SK-N-SH treated with all-trans-retinoic acid at 6 μM for 48 hours (cell line): ENCODE data around the gene EEF2KMT.
A peak's percentile ranks its signal among the peaks of the same experiment; 100 is the strongest.

ENCODE experiments used
- ATAC-seq: fragments of 200-7000 bp; cut with Tn5 transposase; 3 replicates; pipeline ENCODE4 v1.9.1; 2020; ENCODE audit warnings: mild to moderate bottlenecking, moderate library complexity
- BACH2 ChIP-seq: fragments of 250-450 bp; sonication (Bioruptor Pico); IDR thresholded peaks from 2 replicates; pipeline ENCODE4 v1.9.0; 2021; ENCODE audit warnings: mild to moderate bottlenecking, borderline replicate concordance
- CREB5 ChIP-seq: fragments of 250-450 bp; sonication (Bioruptor Pico); IDR thresholded peaks from 2 replicates; pipeline ENCODE4 v1.5.1; 2020; ENCODE audit warnings: low read depth, mild to moderate bottlenecking, moderate library complexity
- CSDC2 ChIP-seq: fragments of 250-450 bp; sonication (Bioruptor Pico); IDR thresholded peaks from 2 replicates; pipeline ENCODE4 v1.5.0; 2020; ENCODE audit warnings: mild to moderate bottlenecking, moderate library complexity
- ESRRG ChIP-seq: fragments of 250-450 bp; sonication (Bioruptor Pico); IDR thresholded peaks from 2 replicates; pipeline ENCODE4 v1.6.1; 2021; ENCODE audit warnings: mild to moderate bottlenecking
- GLIS3 ChIP-seq: fragments of 250-450 bp; sonication (Bioruptor Pico); IDR thresholded peaks from 2 replicates; pipeline ENCODE4 v1.5.0; 2020; ENCODE audit warnings: mild to moderate bottlenecking, moderate library complexity
- PATZ1 ChIP-seq: fragments of 250-450 bp; sonication (Bioruptor Pico); IDR thresholded peaks from 2 replicates; pipeline ENCODE4 v1.8.0; 2020; ENCODE audit warnings: mild to moderate bottlenecking, moderate library complexity, borderline replicate concordance
- POU6F1 ChIP-seq: fragments of 250-450 bp; sonication (Bioruptor Pico); IDR thresholded peaks from 2 replicates; pipeline ENCODE4 v1.8.0; 2021; ENCODE audit warnings: low read depth, mild to moderate bottlenecking, moderate library complexity, borderline replicate concordance
- PPARA ChIP-seq: fragments of 250-450 bp; sonication (Bioruptor Pico); IDR thresholded peaks from 2 replicates; pipeline ENCODE4 v1.5.0; 2020; ENCODE audit warnings: mild to moderate bottlenecking, borderline replicate concordance
- RARB ChIP-seq: fragments of 250-450 bp; sonication (Bioruptor Pico); IDR thresholded peaks from 2 replicates; pipeline ENCODE4 v1.8.0; 2021; ENCODE audit warnings: mild to moderate bottlenecking, moderate library complexity
- SNAI2 ChIP-seq: fragments of 250-450 bp; sonication (Bioruptor Pico); IDR thresholded peaks from 2 replicates; pipeline ENCODE4 v1.5.0; 2020; ENCODE audit warnings: mild to moderate bottlenecking, moderate library complexity
- TCF4 ChIP-seq: fragments of 250-450 bp; sonication (Bioruptor Pico); IDR thresholded peaks from 2 replicates; pipeline ENCODE4 v1.8.0; 2021; ENCODE audit warnings: mild to moderate bottlenecking, moderate library complexity, borderline replicate concordance
- TOX ChIP-seq: fragments of 250-450 bp; sonication (Bioruptor Pico); IDR thresholded peaks from 2 replicates; pipeline ENCODE4 v1.8.0; 2021; ENCODE audit warnings: mild to moderate bottlenecking, moderate library complexity, borderline replicate concordance
- TSHZ2 ChIP-seq: fragments of 250-450 bp; sonication (Bioruptor Pico); IDR thresholded peaks from 2 replicates; pipeline ENCODE4 v1.5.0; 2020; ENCODE audit warnings: mild to moderate bottlenecking, moderate library complexity
- ZC3H10 ChIP-seq: fragments of 250-450 bp; sonication (Bioruptor Pico); IDR thresholded peaks from 2 replicates; pipeline ENCODE4 v1.5.1; 2021; ENCODE audit warnings: mild to moderate bottlenecking, moderate library complexity
- ZFP3 ChIP-seq: fragments of 250-450 bp; sonication (Bioruptor Pico); IDR thresholded peaks from 2 replicates; pipeline ENCODE4 v1.5.0; 2020; ENCODE audit warnings: mild to moderate bottlenecking, moderate library complexity
- ZFP30 ChIP-seq: fragments of 450-650 bp; formaldehyde crosslinking; IDR thresholded peaks from 2 replicates; pipeline ENCODE4 v1.5.0; 2022; ENCODE audit warnings: mild to moderate bottlenecking, moderate library complexity
- ZNF565 ChIP-seq: fragments of 450-650 bp; formaldehyde crosslinking; conservative IDR thresholded peaks from 2 replicates; pipeline ENCODE4 v1.5.0; 2020; ENCODE audit warnings: low read depth, mild to moderate bottlenecking, moderate library complexity

EEF2KMT gene

GRCh38 chr16:5065813-5066212 is 31.8 kb downstream of the EEF2KMT start, which contains the start of gene C16orf89:
TSS of gene C16orf89 (minus strand) at chr16:5065956. CDS start at chr16:5065908, 48 bp downstream.
- peak; percentile 12; the same call in 1 of the 3 replicates for ATAC-seq

GRCh38 chr16:5065326-5065725 is 32.3 kb downstream of the EEF2KMT start:
- TF ChIP-seq SNAI2 (CRISPR knock-in tag) (no peak), PPARA (CRISPR knock-in tag) (no peak), TOX (CRISPR knock-in tag) (no peak)
- no peak for ATAC-seq

More at GRCh38 chr16:5065813-5066212, 31.8 kb downstream of the EEF2KMT start, which contains the start of gene C16orf89:
- no peak for TF ChIP-seq SNAI2 (CRISPR knock-in tag)

GRCh38 chr16:5064915-5065314 is 32.7 kb downstream of the EEF2KMT start:
- no peak for ATAC-seq

GRCh38 chr16:5062790-5063765 is 34.5 kb downstream of the EEF2KMT start:
- TF ChIP-seq RARB (CRISPR knock-in tag) (no peak), CSDC2 (CRISPR knock-in tag) (no peak), GLIS3 (CRISPR knock-in tag) (no peak), TOX (CRISPR knock-in tag) (no peak), ZFP30 (CRISPR knock-in tag) (no peak), PPARA (CRISPR knock-in tag) (no peak), TSHZ2 (CRISPR knock-in tag) (no peak), ZNF565 (CRISPR knock-in tag) (no peak), ZC3H10 (no peak), TCF4 (no peak), ZFP3 (no peak)
- peak; percentile 53; the same call in 2 of the 3 replicates for ATAC-seq

More at GRCh38 chr16:5064915-5065314, 32.7 kb downstream of the EEF2KMT start:
- no peak for TF ChIP-seq ZNF565 (CRISPR knock-in tag)
- TF ChIP-seq PPARA (CRISPR knock-in tag), result no peak
- TF ChIP-seq GLIS3 (CRISPR knock-in tag), result no peak
- TF ChIP-seq TSHZ2 (CRISPR knock-in tag), result no peak

GRCh38 chr16:5062051-5062450 is 35.5 kb downstream of the EEF2KMT start:
- ATAC-seq, result no peak
- no peak for TF ChIP-seq ZFP30 (CRISPR knock-in tag)
- TF ChIP-seq CREB5 (CRISPR knock-in tag), result no peak
- TF ChIP-seq CSDC2 (CRISPR knock-in tag), result no peak
- TF ChIP-seq ZFP3, result no peak
- no peak for TF ChIP-seq BACH2 (CRISPR knock-in tag)
- TF ChIP-seq ZC3H10, result no peak
- TF ChIP-seq SNAI2 (CRISPR knock-in tag), result no peak
- no peak for TF ChIP-seq TSHZ2 (CRISPR knock-in tag)
- no peak for TF ChIP-seq PPARA (CRISPR knock-in tag)
- TF ChIP-seq TOX (CRISPR knock-in tag), result no peak
- TF ChIP-seq PATZ1 (CRISPR knock-in tag), result no peak
- TF ChIP-seq POU6F1 (CRISPR knock-in tag), result no peak
- no peak for TF ChIP-seq ESRRG (CRISPR knock-in tag)
